CD14-positive monocyte (primary cell): ENCODE measurements around the gene GRM8. TPM values are rescaled to one million over a fixed set of nuclear protein-coding genes. Genes with fewer than 3 reads are reported as not detected.
A peak's percentile ranks its signal among the peaks of the same experiment; 100 is the strongest.

Experiments used
- DNase-seq, 3 donors: peaks; one replicate each; pipeline ENCODE4 v3.0.0-alpha.2; 2011 to 2022
- H2AFZ ChIP-seq: 2 replicates; pipeline ENCODE4 v1.6.0; 2012; ENCODE audit warnings: mild to moderate bottlenecking, low read depth, low read length, inconsistent platforms; ENCODE audit not compliant: insufficient read depth, poor library complexity, severe bottlenecking
- H3K27ac ChIP-seq, 2 donors: 1 replicate in 1 of 2; 2 replicates in 1 of 2; pipeline ENCODE4 v1.5.1; 2012 to 2013; ENCODE audit warnings: low read length in 2 of 2, control low read depth in 1 of 2, inconsistent platforms in 1 of 2, low read depth in 1 of 2, mild to moderate bottlenecking in 1 of 2
- H3K27me3 ChIP-seq, 2 donors: one replicate each; pipeline versions ENCODE4 v1.6.0 to v1.6.1; 2011 to 2013; ENCODE audit warnings: low read length in 2 of 2; ENCODE audit not compliant: control insufficient read depth in 2 of 2, insufficient read depth in 2 of 2
- H3K36me3 ChIP-seq, 2 donors: replicated peaks in 1 of 2; 1 replicate in 1 of 2; 2 replicates in 1 of 2; pipeline versions ENCODE4 v1.5.1 to v1.6.1; 2012 to 2013; ENCODE audit warnings: low read length in 2 of 2, control low read depth in 1 of 2, inconsistent platforms in 1 of 2, mild to moderate bottlenecking in 1 of 2; ENCODE audit not compliant: insufficient read depth in 2 of 2, control insufficient read depth in 1 of 2
- H3K4me1 ChIP-seq, 2 donors: 1 replicate in 1 of 2; 2 replicates in 1 of 2; pipeline versions ENCODE4 v1.5.1 to v1.6.1; 2012 to 2013; ENCODE audit warnings: low read length in 2 of 2, control low read depth in 1 of 2, inconsistent platforms in 1 of 2, mild to moderate bottlenecking in 1 of 2, moderate library complexity in 1 of 2; ENCODE audit not compliant: insufficient read depth in 2 of 2, control insufficient read depth in 1 of 2
- H3K4me2 ChIP-seq: replicated peaks from 2 replicates; pipeline ENCODE3; 2012; ENCODE audit warnings: low read length, moderate library complexity, mild to moderate bottlenecking; ENCODE audit not compliant: poor library complexity, severe bottlenecking; ENCODE audit errors: extremely low read depth
- H3K4me3 ChIP-seq, 3 experiments: fragments of 200-600 bp in 1 of 3; sonication (generic) in 1 of 3; replicated peaks in 1 of 3; 1 replicate in 2 of 3; 2 replicates in 1 of 3; pipeline ENCODE4 v1.5.1; 2011 to 2013; ENCODE audit warnings: low read length in 3 of 3, mild to moderate bottlenecking in 3 of 3, control low read depth in 2 of 3, low read depth in 2 of 3, inconsistent platforms in 1 of 3, moderate library complexity in 1 of 3
- H3K79me2 ChIP-seq: 2 replicates; pipeline ENCODE4 v1.6.0; 2012; ENCODE audit warnings: mild to moderate bottlenecking, control low read depth, inconsistent platforms, low read length, moderate library complexity; ENCODE audit not compliant: insufficient read depth
- H3K9ac ChIP-seq: 2 replicates; pipeline ENCODE4 v1.6.0; 2017; ENCODE audit warnings: low read length, mild to moderate bottlenecking; ENCODE audit not compliant: insufficient read depth, poor library complexity, severe bottlenecking
- H3K9me3 ChIP-seq, 2 donors: replicated peaks in 1 of 2; 1 replicate in 1 of 2; 2 replicates in 1 of 2; pipeline versions ENCODE4 v1.5.1 to v1.6.1; 2012 to 2013; ENCODE audit warnings: low read length in 2 of 2, control low read depth in 1 of 2; ENCODE audit not compliant: control insufficient read depth in 1 of 2, insufficient read depth in 1 of 2
- H4K20me1 ChIP-seq: 2 replicates; pipeline ENCODE4 v1.6.0; 2012; ENCODE audit warnings: mild to moderate bottlenecking, low read length, control low read depth, moderate library complexity; ENCODE audit not compliant: insufficient read depth
- H3K27ac Mint-ChIP-seq, 7 donors: one replicate each; pipeline ENCODE4 v1.8.0; 2020; ENCODE audit warnings: mild to moderate bottlenecking in 7 of 7, mixed read lengths in 7 of 7, moderate library complexity in 6 of 7, inconsistent platforms in 2 of 7
- H3K27me3 Mint-ChIP-seq, 3 donors: one replicate each; pipeline ENCODE4 v1.8.0; 2021 to 2022; ENCODE audit warnings: low read depth in 3 of 3, mild to moderate bottlenecking in 3 of 3, mixed read lengths in 3 of 3, moderate library complexity in 3 of 3, inconsistent platforms in 1 of 3
- H3K36me3 Mint-ChIP-seq, 2 donors: one replicate each; pipeline ENCODE4 v1.8.0; 2020; ENCODE audit warnings: mixed read lengths in 2 of 2, inconsistent platforms in 1 of 2, mild to moderate bottlenecking in 1 of 2
- H3K4me1 Mint-ChIP-seq: one replicate; pipeline ENCODE4 v1.8.0; 2020; ENCODE audit warnings: mild to moderate bottlenecking, mixed read lengths
- H3K4me3 Mint-ChIP-seq, 2 donors: one replicate each; pipeline ENCODE4 v1.8.0; 2020; ENCODE audit warnings: mild to moderate bottlenecking in 2 of 2, mixed read lengths in 2 of 2, moderate library complexity in 1 of 2
- H3K9me3 Mint-ChIP-seq, 7 donors: one replicate each; pipeline ENCODE4 v1.8.0; 2020 to 2022; ENCODE audit warnings: mixed read lengths in 7 of 7, mild to moderate bottlenecking in 6 of 7, moderate library complexity in 6 of 7, inconsistent platforms in 2 of 7
- WGBS: methylation state at CpG from one replicate; pipeline ENCODE4 v1.1.5; 2013; ENCODE audit warnings: missing lambda C conversion rate; ENCODE audit not compliant: insufficient coverage; 5-methylcytosine and 5-hydroxymethylcytosine counted together
- intact Hi-C, 2 donors: fragments of 100-400 bp; cut with micrococcal nuclease; formaldehyde crosslinking; loops; one replicate each; pipeline versions ENCODE4 v1.15.0 to v1.15.1; 2023
- polyA plus RNA-seq, 3 donors: library from polyadenylated mRNA; depleted of rRNA in 1 of 3; unstranded in 2 of 3; stranded (reverse) in 1 of 3; fragments of 300-500 nt in 2 of 3; fragments of >200 nt in 1 of 3; fragmentation: Illumina TruSeq in 2 of 3; gene quantifications; 1 replicate in 2 of 3; 2 replicates in 1 of 3; pipeline ENCODE4 v1.2.3, GENCODE V29; 2012 to 2021
- TF ChIP-seq, protein P1 (sequence below): fragments of 200-600 bp; IDR thresholded peaks from one replicate; pipeline ENCODE4 v1.8.0; 2022; ENCODE audit warnings: antibody characterized with exemption, mild to moderate bottlenecking

Gene GRM8
- polyA plus RNA-seq, 3 donors: not detected

DNA sequence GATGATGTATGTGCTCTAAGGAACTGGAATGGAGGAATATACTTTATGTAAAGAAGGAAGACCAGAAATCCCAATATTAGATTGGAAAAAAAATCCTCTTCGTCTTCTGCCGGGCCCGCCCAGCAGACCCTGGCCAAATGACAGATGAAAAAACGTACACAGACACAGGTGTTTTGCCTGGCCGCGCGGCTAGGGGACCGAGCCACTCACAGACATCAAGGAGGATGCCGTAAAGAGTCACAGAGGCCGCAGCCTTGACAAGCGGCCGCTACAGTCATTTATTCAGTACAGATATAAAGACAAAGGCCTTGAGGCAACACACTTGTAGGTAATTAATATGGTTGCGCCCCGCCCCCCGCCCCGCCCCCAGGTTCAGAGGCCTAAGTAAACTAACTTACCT is 594.1 kb downstream of the GRM8 start:
- Histone ChIP-seq H3K79me2 (no peaks in the 10 kb centered on the region), H3K36me3 (no peaks in the 10 kb centered on the region), H3K4me1 (peaks cover 0 to 2% of the 10 kb centered on the region in 2 donors), H3K27me3 (no peaks in the 10 kb centered on the region), H2AFZ (no peak overlapping the region), H4K20me1 (no peaks in the 10 kb centered on the region), H3K27ac (no peak overlapping the region), H3K4me3 (no peak overlapping the region), H3K9me3 (no peaks in the 10 kb centered on the region), H3K4me2 (no peak overlapping the region), H3K9ac (no peak overlapping the region)
- TF ChIP-seq, protein P1, sequence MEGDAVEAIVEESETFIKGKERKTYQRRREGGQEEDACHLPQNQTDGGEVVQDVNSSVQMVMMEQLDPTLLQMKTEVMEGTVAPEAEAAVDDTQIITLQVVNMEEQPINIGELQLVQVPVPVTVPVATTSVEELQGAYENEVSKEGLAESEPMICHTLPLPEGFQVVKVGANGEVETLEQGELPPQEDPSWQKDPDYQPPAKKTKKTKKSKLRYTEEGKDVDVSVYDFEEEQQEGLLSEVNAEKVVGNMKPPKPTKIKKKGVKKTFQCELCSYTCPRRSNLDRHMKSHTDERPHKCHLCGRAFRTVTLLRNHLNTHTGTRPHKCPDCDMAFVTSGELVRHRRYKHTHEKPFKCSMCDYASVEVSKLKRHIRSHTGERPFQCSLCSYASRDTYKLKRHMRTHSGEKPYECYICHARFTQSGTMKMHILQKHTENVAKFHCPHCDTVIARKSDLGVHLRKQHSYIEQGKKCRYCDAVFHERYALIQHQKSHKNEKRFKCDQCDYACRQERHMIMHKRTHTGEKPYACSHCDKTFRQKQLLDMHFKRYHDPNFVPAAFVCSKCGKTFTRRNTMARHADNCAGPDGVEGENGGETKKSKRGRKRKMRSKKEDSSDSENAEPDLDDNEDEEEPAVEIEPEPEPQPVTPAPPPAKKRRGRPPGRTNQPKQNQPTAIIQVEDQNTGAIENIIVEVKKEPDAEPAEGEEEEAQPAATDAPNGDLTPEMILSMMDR: no peak
- no peak for DNase-seq
- H3K27me3 Mint-ChIP-seq: peaks cover 0 to 2% (median 0%) of the 10 kb centered on the region in 3 donors
- no peaks in the 10 kb centered on the region for H3K36me3 Mint-ChIP-seq
- WGBS: 95% methylated on average over 4 of the region's 16 CpGs
- no peak overlapping the region for H3K4me3 Mint-ChIP-seq
- H3K27ac Mint-ChIP-seq: no peak overlapping the region
- no peaks in the 10 kb centered on the region for H3K4me1 Mint-ChIP-seq
- peaks cover 0 to 3% (median 0%) of the 10 kb centered on the region in 7 donors for H3K9me3 Mint-ChIP-seq
- intact Hi-C loops: no loop called here

DNA sequence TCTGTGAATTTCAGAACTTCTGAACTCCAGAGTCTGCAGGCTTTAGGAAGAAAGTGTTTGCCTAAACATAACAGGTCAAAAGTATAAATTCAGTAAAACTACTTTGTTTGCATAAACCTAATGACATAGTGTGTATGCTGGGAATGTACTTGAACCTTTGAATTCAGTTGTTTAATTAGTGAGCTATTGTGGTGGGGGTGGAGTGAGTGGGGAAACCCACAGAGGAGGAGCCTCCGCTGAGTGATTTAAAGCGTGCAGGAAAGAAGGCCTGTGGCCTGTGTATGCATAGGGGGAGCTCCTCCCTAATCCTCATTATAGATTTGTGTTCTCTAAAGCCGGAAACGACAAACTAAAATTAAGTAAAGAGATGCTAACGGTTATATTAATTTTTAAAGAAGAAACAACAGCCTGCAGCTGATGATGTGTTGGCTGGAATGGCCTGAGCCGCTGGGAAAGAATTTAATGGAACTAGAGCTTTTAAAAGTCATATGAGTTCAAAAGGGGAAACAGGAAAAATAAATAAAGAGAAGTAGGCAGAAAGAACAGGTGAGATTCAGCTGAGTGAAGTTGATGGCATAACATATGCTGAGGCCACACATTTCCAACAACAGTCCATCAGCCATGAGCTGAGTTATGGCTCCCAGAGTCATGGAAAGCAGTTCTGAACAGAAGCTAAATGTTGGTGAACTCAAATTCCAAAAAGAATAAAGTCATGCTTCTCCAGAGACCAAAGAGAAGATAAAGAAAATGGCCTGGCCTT is 595.0 kb downstream of the GRM8 start:
- no peak overlapping the region for H3K27ac Mint-ChIP-seq
- no peaks in the 10 kb centered on the region for H3K36me3 ChIP-seq

More for the DNA sequence above, 595.0 kb downstream of the GRM8 start:
- no peak overlapping the region for H3K4me3 ChIP-seq
- DNase-seq: peak in 1 of 3 donors; percentile 6
- Mint-ChIP-seq H3K4me3 (no peak overlapping the region), H3K9me3 (peaks cover 0 to 2% (median 0%) of the 10 kb centered on the region in 7 donors), H3K36me3 (no peaks in the 10 kb centered on the region), H3K27me3 (peaks cover 0 to 2% (median 0%) of the 10 kb centered on the region in 3 donors), H3K4me1 (no peaks in the 10 kb centered on the region)
- H3K4me1 ChIP-seq: peaks cover 0 to 2% of the 10 kb centered on the region in 2 donors
- H3K9ac ChIP-seq: no peak overlapping the region
- no peaks in the 10 kb centered on the region for H3K27me3 ChIP-seq
- no peaks in the 10 kb centered on the region for H3K79me2 ChIP-seq
- no peak overlapping the region for H2AFZ ChIP-seq
- no peaks in the 10 kb centered on the region for H4K20me1 ChIP-seq
- no CpG with 5 or more reads among the region's 6 CpGs for WGBS
- H3K27ac ChIP-seq: no peak overlapping the region
- intact Hi-C loops: no loop called here
- TF ChIP-seq, protein P1: no peak
- no peak overlapping the region for H3K4me2 ChIP-seq
- H3K9me3 ChIP-seq: no peaks in the 10 kb centered on the region
